Activated CD8-positive, alpha-beta memory T cell treated with anti-CD3 and anti-CD28 coated beads, Interleukin-2, amount 50 U/mL, for 24 hours (primary cell): ENCODE data around the gene SETD4.
"Not testable (repeated sequence)": the region's sequence is repeated elsewhere in the genome, so short reads cannot be mapped to it uniquely, and the experiment has no call there.

Experiments
- DNase-seq: peaks from one replicate; pipeline ENCODE4 v3.0.0-alpha.2; 2020; ENCODE audit errors: extremely low read depth

Gene SETD4

GRCh38 chr21:36079010-36079649, 18.8 kb upstream of the SETD4 start:
- DNase-seq: no peak

DNA sequence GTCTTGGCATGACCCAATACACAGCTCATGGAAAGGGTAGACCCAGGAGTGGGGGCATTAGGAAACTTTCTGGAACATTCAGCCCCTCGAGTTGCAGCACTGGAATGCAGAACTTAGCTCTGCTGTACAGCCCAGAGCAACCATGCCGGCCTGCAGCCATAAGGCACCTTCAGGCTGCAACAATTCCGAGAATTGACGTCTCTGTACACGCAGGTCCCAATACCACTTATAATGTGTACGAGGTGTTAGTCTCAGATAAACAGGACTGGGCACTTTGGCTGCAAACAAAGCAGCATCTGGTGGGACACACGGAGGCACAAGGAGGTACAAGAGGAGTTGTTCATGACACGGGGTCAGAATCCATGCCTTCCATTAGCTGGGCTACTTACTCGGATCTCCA, 17.4 kb upstream of the SETD4 start:
- no peak for DNase-seq

- no peak for DNase-seq
Measured at GRCh38 chr21:36076878-36077655, 16.7 kb upstream of the SETD4 start.

- no peak for DNase-seq
Measured at GRCh38 chr21:36075953-36076352, 15.6 kb upstream of the SETD4 start.

- no peak for DNase-seq
Measured at GRCh38 chr21:36075171-36075570, 14.8 kb upstream of the SETD4 start.

- DNase-seq: not testable (repeated sequence)
Measured at GRCh38 chr21:36073911-36074310, 13.6 kb upstream of the SETD4 start.

GRCh38 chr21:36073181-36073580, 12.9 kb upstream of the SETD4 start:
- no peak for DNase-seq

DNA sequence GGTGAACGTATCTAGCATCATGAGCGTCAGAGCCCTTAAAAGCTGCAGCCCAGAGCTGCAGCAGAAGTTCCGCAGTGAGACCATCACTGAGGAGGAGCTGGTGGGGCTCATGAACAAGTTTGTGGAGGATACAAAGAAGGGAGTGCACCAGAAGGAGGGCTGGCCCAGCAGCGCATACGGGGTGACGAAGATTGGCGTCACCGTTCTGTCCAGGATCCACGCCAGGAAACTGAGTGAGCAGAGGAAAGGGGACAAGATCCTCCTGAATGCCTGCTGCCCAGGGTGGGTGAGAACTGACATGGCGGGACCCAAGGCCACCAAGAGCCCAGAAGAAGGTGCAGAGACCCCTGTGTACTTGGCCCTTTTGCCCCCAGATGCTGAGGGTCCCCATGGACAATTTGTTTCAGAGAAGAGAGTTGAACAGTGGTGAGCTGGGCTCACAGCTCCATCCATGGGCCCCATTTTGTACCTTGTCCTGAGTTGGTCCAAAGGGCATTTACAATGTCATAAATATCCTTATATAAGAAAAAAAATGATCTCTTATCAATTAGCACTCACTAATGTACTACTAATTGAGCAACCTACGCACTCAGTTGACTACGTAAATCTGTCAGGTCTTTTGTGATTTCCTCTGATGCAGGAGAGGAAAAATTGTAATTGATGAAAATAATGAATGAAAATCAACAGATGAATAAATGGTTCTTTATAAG, 12.3 kb upstream of the SETD4 start:
- no peak for DNase-seq

DNA sequence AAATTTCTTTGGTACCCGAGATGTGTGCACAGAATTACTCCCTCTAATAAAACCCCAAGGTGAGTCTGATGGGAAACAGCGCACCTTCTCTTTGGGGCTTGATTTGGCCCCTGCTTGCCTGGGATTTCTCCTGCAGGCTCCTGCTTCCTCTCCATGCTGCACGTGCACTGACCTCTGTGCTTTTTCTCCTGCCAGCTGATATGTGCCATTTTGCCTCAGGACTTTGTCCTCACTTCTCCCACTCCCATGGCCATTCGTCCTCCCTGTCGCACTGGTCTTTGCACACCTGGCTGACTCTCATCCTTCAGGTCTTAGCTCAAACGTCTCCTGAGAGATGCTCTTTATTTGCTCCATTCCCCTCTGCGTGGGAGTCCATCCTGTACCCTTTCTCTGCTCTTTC, 10.7 kb upstream of the SETD4 start:
- no peak for DNase-seq

GRCh38 chr21:36069713-36070583, 9.6 kb upstream of the SETD4 start, which contains the start of gene CBR1:
TSS of gene CBR1 (plus strand) at chr21:36070024. CDS start at chr21:36070116, 92 bp downstream.
- DNase-seq: peak; percentile 58

DNA sequence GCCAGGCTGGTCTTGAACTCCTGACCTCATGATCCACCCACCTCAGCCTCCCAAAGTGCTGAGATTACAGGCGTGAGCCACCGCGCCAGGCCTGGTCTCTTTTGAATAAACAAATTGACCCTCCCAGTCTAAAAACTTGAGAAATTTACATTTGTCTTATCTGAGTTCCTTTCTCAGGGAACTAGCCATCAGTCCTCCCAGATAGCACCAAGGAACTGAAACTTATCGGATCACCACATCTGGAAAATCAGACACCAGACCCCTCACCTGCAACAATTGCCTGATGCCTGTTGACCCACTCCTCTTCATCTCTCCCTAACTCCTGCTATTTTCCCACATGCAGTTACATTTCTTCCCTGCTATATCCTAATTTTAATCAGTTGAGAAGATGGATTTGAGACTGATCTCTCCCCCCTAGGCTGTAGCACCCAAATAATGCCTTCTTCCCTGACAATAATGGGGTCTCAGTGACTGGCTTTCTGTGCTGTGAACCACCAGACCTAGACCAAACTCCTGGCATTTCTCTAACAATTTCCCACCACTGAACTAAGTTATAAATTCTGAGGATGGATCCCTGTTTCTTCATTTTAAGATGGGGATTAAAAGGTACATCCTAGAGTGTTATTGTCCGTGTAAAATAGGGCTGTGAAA, 8.5 kb upstream of the SETD4 start:
- DNase-seq: no peak

DNA sequence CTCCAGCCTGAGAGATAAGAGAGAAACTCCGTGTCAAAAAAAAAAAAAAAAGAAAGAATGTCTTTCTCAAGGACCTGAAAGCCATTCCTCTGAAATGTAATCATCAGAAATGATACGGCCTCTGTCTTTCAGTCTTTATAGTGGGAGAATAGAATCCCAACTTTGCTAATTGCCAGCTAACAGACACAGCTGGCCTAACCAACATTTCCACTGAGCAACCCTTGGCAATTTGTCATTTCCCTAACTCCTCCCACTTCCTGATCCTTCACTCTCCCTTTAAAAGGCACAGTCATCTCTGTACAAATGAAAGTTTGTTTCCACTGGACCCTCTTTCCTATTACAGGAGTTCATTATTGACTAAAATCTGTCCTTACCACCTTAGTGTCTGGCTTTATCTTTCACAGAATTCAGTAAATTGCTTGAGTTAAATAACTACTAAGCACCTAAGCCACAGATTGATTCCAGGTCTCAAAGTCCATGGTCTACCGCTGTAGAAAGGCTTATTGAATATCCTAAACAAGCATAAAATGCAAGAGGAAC, 5.2 kb upstream of the SETD4 start:
- no peak for DNase-seq

DNA sequence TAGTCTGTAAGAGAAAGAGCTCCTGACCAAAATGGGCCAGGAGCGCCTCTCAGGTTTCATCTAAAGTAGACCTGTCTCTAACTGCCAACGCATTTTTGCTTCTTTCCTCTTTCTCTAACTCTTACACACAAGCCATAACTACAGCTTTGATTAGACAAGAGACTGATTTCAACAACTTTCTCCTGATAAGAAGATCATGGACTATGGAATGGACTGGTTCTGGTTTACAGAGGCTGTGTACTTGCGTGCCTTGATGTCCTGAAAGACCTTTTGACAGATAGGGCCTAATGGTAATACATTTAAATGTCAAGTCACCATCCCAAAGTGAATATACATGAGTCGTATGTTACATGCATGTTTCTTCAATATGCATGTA, 3.7 kb upstream of the SETD4 start:
- no peak for DNase-seq

- no peak for DNase-seq
Measured at GRCh38 chr21:36063375-36064084, 3.2 kb upstream of the SETD4 start.

DNA sequence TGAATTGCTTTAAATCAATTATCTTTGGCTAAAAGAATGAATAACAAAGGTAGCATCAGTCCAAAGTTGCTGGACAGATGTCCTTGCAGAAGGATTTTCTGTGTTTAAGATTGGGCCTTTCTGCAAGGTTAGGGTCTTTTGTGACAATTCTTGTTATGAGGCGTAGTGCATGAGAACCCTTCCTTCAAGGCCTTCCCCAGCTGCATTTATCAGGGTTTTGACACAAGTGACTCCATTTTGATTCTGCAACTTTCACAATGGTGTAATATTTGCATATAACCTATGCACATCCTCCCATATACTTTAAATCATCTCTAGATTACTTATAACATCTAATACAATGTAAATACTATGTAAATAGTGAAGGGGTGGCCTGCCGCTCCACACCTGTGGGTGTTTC, 1.1 kb upstream of the SETD4 start:
- no peak for DNase-seq

GRCh38 chr21:36059823-36060158, 535 bp downstream of the SETD4 start:
- DNase-seq: no peak

GRCh38 chr21:36055551-36055950, 4.8 kb downstream of the SETD4 start:
- no peak for DNase-seq

- no peak for DNase-seq
Measured at GRCh38 chr21:36053715-36054062, 6.6 kb downstream of the SETD4 start.

- DNase-seq: no peak
Measured at GRCh38 chr21:36052860-36053714, 7.2 kb downstream of the SETD4 start.

- no peak for DNase-seq
Measured at GRCh38 chr21:36048357-36048756, 12.0 kb downstream of the SETD4 start.
